Effector memory CD8-positive, alpha-beta T cell (primary cell): Measurements from ENCODE around the gene CCR8.
A peak's percentile ranks its signal among the peaks of the same experiment; 100 is the strongest.
"Not testable (repeated sequence)": the region's sequence is repeated elsewhere in the genome, so short reads cannot be mapped to it uniquely, and the experiment has no call there.

Experiments used
- ATAC-seq: fragments of 150-1000 bp; cut with Tn5 transposase; replicated peaks from 2 replicates; pipeline ENCODE4 v1.10.0; 2021; ENCODE audit warnings: mild to moderate bottlenecking, moderate library complexity
- DNase-seq, 3 experiments: peaks; one replicate each; pipeline ENCODE4 v3.0.0; 2021
- H3K27ac Mint-ChIP-seq, 2 donors: one replicate each; pipeline ENCODE4 v1.8.0; 2022; ENCODE audit warnings: mild to moderate bottlenecking in 2 of 2, mixed read lengths in 2 of 2, moderate library complexity in 2 of 2
- H3K27me3 Mint-ChIP-seq, 2 donors: one replicate each; pipeline ENCODE4 v1.8.0; 2022; ENCODE audit warnings: mixed read lengths in 2 of 2
- H3K36me3 Mint-ChIP-seq: one replicate; pipeline ENCODE4 v1.8.0; 2022; ENCODE audit warnings: mild to moderate bottlenecking, moderate library complexity, mixed read lengths; ENCODE audit not compliant: insufficient read depth
- H3K4me1 Mint-ChIP-seq, 2 donors: one replicate each; pipeline ENCODE4 v1.8.0; 2022; ENCODE audit warnings: low read depth in 2 of 2, mixed read lengths in 2 of 2
- H3K4me3 Mint-ChIP-seq, 2 donors: one replicate each; pipeline ENCODE4 v1.8.0; 2022; ENCODE audit warnings: mild to moderate bottlenecking in 2 of 2, mixed read lengths in 2 of 2, moderate library complexity in 2 of 2
- H3K9me3 Mint-ChIP-seq, 2 donors: one replicate each; pipeline ENCODE4 v1.8.0; 2022; ENCODE audit warnings: mixed read lengths in 2 of 2

Gene CCR8

DNA sequence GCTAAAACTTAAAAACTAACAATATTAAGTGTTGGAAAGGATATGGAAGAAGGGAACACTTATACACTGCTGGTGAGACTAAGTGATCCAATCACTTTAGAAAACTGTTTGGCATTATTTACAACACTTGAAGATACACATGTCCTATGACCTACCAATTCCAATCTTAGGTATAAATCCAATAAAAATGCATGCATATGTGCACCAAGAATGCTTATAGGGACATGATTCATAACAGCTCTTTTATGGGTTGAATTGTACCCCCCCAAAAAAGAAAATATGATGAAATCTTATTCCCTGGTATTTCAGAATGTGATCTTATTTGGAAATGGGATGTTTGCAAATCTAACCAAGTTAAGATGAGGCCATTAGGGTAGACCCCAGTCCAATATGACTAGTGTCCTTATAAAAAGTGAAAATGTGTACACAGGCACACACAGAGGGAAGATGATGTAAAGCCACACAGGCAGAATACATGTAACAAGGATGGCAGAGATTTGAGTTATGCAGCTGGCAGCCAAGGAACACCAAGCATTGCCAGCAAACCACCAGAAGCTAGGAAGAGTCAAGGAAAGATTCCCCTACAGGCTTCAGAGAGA lies 15.3 kb downstream of the CCR8 start:
- H3K9me3 Mint-ChIP-seq = no peaks in the 10 kb centered on the region
- no peak overlapping the region for H3K27ac Mint-ChIP-seq
- H3K4me1 Mint-ChIP-seq = no peaks in the 10 kb centered on the region
- peaks cover 0 to 10% of the 10 kb centered on the region in 2 donors for H3K27me3 Mint-ChIP-seq
- H3K4me3 Mint-ChIP-seq = no peak overlapping the region
- no peaks in the 10 kb centered on the region for H3K36me3 Mint-ChIP-seq
- no peak for ATAC-seq
- no peak for DNase-seq

DNA sequence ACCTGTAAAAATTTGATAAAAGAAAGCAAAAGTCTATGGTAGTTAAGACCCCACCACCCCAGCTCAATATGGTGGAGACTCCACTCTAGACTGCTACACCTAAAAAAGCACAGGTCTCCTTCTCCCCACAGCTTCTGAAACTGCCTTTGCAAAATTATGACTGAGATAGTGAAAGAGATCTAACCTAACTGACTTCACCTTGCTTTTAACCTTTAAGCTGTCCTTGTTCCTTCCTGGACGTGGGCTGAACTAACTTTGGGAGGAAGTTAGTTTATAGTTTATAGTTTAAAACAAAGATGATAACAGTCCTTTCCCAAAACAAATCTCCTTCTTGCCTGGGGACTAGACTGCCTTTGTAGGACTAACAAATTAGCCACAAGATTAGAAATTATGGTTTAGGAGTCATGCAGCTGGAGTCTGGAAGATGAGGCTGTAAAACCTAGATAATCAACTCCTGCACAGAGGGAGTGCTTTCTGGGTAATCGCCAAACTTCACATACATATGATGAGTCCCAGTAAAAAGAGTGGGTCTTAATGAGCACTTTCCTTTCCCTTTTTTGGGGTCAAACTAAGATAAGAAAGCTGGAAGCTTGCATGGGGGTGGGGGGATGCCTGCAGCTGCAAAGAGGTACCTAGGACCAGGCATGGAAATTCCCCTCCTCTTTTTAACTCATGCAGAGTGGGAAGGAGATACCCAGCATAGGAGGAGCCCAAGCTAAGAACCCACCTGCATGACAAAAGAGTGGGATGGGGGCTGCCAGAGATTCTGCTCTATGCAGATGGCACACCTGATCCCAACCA lies 17.5 kb downstream of the CCR8 start:
- Mint-ChIP-seq H3K9me3 (no peaks in the 10 kb centered on the region), H3K27ac (peak overlapping the region in 1 of 2 donors; percentile 10), H3K36me3 (no peaks in the 10 kb centered on the region), H3K4me3 (no peak overlapping the region), H3K4me1 (no peaks in the 10 kb centered on the region), H3K27me3 (no peaks in the 10 kb centered on the region)
- DNase-seq = no peak
- no peak for ATAC-seq

DNA sequence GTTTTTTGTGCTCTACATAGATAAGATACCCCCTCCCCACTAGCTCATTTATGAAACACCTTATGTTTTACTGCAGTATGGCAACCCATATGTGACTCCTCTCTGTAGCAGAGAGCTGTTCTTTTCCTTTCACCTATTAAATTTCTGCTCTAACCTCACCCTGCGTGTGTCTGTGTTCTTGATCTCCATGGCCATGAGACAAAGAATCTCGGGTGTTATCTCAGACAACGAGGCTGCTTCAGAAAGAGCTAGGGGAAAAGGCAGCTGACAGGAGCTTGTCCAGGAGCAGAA lies 18.0 kb downstream of the CCR8 start:
- no peak for DNase-seq
- ATAC-seq = no peak
- H3K4me3 Mint-ChIP-seq = no peak overlapping the region
- H3K9me3 Mint-ChIP-seq = no peaks in the 10 kb centered on the region
- H3K27ac Mint-ChIP-seq = no peak overlapping the region
- H3K4me1 Mint-ChIP-seq = no peaks in the 10 kb centered on the region
- no peaks in the 10 kb centered on the region for H3K36me3 Mint-ChIP-seq
- no peaks in the 10 kb centered on the region for H3K27me3 Mint-ChIP-seq

DNA sequence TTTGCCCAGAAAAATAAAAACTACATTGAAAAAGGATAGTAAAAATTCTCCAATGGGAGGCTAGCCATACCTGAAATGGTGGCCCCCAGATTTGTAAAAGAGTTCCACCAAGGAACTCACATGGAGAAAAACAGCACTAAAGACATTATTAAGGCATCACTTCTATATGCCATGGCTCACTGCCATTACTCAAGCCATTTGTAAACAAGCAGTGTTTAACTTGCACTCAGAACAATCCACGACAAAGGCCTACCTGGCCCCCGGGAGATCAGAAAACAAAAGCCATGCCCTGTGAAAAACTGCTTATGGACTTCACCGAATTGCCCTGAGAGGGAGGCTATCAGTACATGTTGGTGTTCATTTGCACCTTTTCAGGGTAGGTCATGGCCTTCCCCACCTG lies 19.6 kb downstream of the CCR8 start:
- Mint-ChIP-seq H3K4me3 (no peak overlapping the region), H3K4me1 (no peaks in the 10 kb centered on the region), H3K27me3 (no peaks in the 10 kb centered on the region), H3K9me3 (no peaks in the 10 kb centered on the region), H3K27ac (no peak overlapping the region), H3K36me3 (no peaks in the 10 kb centered on the region)
- DNase-seq (no peak), ATAC-seq (no peak)

DNA sequence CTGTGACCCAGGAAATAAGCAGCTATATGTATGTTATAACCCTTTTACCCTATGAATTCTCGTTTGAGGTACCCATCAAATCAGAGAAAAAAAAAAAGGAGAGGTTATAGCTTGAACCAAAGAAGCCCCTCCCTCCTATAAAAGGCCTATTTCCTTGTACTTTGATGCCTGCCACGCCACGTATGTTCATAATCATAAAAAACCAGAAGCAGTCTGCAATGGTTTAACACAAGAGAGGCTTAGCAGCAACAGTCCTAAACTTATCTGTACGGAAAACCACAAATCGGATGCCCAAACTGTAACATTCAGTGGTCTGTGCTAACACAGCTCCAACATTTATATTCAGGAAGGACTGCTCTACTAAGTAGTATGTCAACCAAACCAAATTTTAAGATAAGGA lies 21.2 kb downstream of the CCR8 start:
- DNase-seq (no peak), ATAC-seq (no peak)
- peaks cover 0 to 7% of the 10 kb centered on the region in 2 donors for H3K27me3 Mint-ChIP-seq
- no peaks in the 10 kb centered on the region for H3K36me3 Mint-ChIP-seq
- H3K9me3 Mint-ChIP-seq = no peaks in the 10 kb centered on the region
- H3K4me3 Mint-ChIP-seq = no peak overlapping the region
- H3K27ac Mint-ChIP-seq = no peak overlapping the region
- H3K4me1 Mint-ChIP-seq = no peaks in the 10 kb centered on the region

DNA sequence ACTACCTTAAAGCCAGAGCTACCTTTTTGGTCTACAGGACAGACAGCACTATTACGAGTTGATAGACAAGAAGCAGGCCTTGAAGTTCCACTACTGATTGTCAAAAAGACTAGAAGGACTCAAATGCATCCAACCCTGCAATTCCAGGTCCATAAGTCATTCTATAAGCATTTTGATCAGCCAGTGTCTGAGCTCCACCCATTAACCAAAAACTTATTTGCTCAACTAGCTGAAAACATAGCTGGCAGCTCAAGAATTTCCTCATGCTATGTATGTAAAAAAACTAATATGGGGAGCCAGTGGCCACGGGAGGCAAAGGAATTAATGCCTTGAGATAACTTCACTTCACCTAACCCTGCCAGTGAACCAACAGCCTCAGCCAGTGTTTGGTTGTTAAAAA lies 21.6 kb downstream of the CCR8 start:
- not testable (repeated sequence) for DNase-seq, ATAC-seq, H3K4me1 Mint-ChIP-seq, H3K4me3 Mint-ChIP-seq, H3K27ac Mint-ChIP-seq, H3K27me3 Mint-ChIP-seq, H3K36me3 Mint-ChIP-seq, H3K9me3 Mint-ChIP-seq

DNA sequence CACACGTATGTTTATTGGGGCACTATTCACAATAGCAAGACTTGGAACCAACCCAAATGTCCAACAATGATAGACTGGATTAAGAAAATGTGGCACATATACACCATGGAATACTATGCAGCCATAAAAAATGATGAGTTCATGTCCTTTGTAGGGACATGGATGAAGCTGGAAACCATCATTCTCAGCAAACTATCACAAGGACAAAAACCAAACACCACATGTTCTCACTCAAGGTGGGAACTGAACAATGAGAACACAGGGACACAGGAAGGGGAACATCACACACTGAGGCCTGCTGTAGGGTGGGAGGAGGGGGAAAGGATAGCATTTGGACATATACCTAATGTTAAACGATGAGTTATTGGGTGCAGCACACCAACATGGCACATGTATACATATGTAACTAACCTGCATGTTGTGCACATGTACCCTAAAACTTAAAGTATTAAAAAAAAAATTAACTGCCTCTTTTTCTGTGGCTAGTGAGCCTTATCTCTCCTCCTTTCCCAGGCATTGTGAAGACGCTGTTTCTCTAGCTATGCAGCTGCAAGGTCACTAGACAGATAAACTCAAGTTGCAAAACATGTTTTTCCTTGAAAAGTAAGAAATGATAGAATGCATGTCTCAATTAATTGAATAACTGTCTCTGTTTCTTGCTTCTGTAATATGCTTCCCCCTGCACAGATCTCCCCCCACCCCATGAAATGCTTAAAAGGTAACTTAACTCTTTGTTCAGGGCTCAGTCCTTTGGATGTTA lies 23.8 kb downstream of the CCR8 start:
- peaks cover 8 to 11% of the 10 kb centered on the region in 2 donors for H3K4me1 Mint-ChIP-seq
- H3K27me3 Mint-ChIP-seq, H3K9me3 Mint-ChIP-seq, H3K36me3 Mint-ChIP-seq, H3K4me3 Mint-ChIP-seq, DNase-seq, H3K27ac Mint-ChIP-seq, ATAC-seq: not testable (repeated sequence)

DNA sequence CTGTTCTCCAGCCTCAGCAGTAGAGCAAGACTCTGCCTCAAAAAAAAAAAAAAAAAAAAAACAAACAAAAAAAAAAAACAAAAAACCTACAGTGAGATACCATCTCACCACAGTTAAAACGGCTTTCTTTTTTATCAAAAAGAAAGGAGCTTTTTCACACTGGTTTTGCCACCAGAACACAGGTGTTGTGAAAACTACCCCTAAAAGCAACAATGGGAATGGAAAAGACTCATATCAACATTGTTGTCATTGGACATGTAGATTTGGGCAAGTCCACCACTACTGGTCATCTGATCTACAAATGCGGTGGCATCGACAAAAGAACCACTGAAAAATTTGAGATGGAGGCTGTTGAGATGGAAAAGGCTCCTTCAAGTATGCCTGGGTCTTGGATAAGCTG lies 28.8 kb downstream of the CCR8 start:
- H3K4me1 Mint-ChIP-seq = peaks cover 29 to 43% of the 10 kb centered on the region in 2 donors

DNA sequence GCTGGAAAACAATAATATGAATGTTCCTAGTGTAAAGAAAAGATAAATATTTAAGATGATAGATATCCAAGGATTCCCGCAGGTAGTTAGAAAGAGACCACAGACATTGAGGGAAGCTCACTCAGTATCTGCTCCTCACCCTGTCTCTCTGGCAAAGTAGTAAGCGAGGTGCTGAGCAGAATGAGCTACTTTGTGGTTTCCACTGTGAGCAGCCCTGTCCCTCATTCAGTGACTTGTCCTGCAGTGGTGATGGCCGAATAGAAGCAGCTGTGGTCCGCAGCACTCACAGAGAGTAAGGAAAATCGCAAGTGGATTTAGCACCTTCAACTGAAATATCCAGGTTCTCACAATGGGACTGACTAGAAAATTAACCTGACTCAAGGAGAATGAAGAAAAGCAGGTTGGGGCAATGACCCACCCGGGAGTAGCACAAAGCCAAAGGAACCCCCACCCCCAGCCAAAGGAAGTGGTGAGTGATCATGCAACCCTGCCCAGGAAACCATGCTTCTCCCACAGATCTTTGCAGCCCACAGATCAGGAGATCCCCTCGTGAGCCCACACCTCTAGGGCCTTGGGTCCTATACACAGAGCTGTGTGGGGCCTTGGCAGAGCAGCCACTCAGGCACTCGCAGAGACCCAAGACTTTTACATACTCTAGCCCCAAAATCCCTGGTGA lies 31.9 kb downstream of the CCR8 start:
- H3K9me3 Mint-ChIP-seq = peaks cover 0 to 1% of the 10 kb centered on the region in 2 donors
- no peaks in the 10 kb centered on the region for H3K36me3 Mint-ChIP-seq
- peak overlapping the region; percentile 9 to 61 for H3K4me3 Mint-ChIP-seq
- peak; percentile 95 for ATAC-seq
- DNase-seq = peak in 2 of 3 experiments; percentile 41
- H3K4me1 Mint-ChIP-seq = peaks cover 29 to 43% of the 10 kb centered on the region in 2 donors
- H3K27ac Mint-ChIP-seq = peak overlapping the region; percentile 1 to 90
- peaks cover 0 to 4% of the 10 kb centered on the region in 2 donors for H3K27me3 Mint-ChIP-seq

More for the DNA sequence above, 28.8 kb downstream of the CCR8 start:
- Mint-ChIP-seq H3K27me3 (peaks cover 0 to 7% of the 10 kb centered on the region in 2 donors), H3K27ac (no peak overlapping the region), H3K9me3 (peaks cover 0 to 1% of the 10 kb centered on the region in 2 donors), H3K36me3 (no peaks in the 10 kb centered on the region), H3K4me3 (no peak overlapping the region)
- ATAC-seq = peak; percentile 20
- no peak for DNase-seq

DNA sequence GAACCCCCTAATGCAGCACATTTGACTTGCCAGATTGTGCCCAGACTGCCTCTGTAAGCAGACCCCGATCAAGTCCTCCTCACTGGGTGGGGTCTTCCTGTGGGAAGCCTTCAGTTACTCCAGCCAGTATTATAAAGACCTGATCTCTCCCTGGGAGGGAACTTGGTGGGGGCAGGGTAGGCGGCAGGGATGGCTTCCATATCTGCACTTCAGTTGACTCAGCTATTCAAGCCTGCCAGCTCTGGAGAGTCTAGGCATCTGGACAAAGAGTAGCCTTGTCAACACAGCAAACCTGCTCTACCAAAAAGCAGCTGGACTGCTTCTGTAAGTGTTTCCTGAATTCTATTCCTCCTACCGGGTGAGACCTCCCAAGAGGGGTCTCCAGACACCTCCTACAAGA lies 32.7 kb downstream of the CCR8 start:
- Mint-ChIP-seq H3K9me3 (peaks cover 0 to 1% of the 10 kb centered on the region in 2 donors), H3K36me3 (no peaks in the 10 kb centered on the region), H3K27me3 (peaks cover 0 to 4% of the 10 kb centered on the region in 2 donors), H3K4me1 (peaks cover 29 to 42% of the 10 kb centered on the region in 2 donors), H3K4me3 (peak overlapping the region; percentile 1 to 61), H3K27ac (peak overlapping the region; percentile 1 to 90)
- no peak for ATAC-seq
- no peak for DNase-seq

DNA sequence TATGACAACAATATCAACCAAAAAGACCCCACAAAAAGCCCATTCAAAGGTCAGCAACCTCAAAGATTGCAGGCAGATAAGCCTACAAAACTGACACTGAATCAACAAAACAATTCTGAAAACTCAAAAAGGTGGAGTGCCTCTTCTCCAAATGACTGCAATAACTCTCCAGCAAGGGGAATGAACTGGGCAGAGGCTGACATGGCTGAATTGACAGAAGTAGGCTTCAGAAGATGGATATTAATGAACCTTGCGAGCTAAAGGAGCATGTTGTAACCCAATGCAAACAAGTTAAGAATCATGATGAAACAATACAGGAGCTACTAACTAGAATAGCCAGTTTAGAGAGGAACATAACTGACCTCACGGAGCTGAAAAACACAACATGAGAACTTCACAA lies 33.3 kb downstream of the CCR8 start:
- Mint-ChIP-seq H3K4me1 (peaks cover 23 to 35% of the 10 kb centered on the region in 2 donors), H3K27ac (peak overlapping the region; percentile 1 to 90), H3K4me3 (no peak overlapping the region), H3K9me3 (peaks cover 0 to 1% of the 10 kb centered on the region in 2 donors), H3K36me3 (no peaks in the 10 kb centered on the region), H3K27me3 (peaks cover 0 to 4% of the 10 kb centered on the region in 2 donors)
- DNase-seq (no peak), ATAC-seq (no peak)

DNA sequence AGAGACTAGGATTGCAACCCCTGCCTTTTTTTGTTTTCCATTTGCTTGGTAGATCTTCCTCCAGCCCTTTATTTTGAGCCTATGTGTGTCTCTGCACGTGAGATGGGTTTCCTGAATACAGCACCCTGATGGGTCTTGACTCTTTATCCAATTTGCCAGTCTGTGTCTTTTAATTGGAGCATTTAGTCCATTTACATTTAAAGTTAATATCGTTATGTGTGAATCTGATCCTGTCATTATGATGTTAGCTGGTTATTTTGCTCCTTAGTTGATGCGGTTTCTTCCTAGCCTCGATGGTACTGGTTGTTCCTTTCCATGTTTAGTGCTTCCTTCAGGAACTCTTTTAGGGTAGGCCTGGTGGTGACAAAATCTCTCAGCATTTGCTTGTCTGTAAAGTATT lies 40.9 kb downstream of the CCR8 start:
- H3K9me3 Mint-ChIP-seq, H3K36me3 Mint-ChIP-seq, H3K4me3 Mint-ChIP-seq, H3K27ac Mint-ChIP-seq, DNase-seq, H3K4me1 Mint-ChIP-seq, ATAC-seq: not testable (repeated sequence)
- peaks cover 0 to 28% of the 10 kb centered on the region in 2 donors for H3K27me3 Mint-ChIP-seq

DNA sequence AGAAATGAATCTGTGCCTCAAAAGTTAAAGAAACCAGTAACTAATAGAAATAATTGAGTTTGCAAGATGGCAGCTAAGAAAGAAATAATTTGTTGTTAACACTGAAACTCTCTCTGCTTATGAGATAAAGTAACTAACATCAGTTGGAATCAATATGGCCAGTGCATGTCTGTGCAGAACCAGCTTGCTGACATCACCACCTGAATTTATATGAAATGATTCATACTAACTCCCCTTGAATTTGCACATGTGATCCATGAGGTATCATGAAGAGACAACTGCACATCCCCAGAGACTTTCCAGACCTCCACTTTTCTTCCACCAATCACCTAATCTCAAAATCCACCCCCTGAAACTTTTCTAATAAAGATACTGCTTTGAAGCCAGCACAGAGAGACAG lies 43.3 kb downstream of the CCR8 start:
- DNase-seq = no peak
- no peaks in the 10 kb centered on the region for H3K36me3 Mint-ChIP-seq
- no peak overlapping the region for H3K4me3 Mint-ChIP-seq
- no peak overlapping the region for H3K27ac Mint-ChIP-seq
- H3K4me1 Mint-ChIP-seq = peaks cover 0 to 1% of the 10 kb centered on the region in 2 donors
- peaks cover 0 to 37% of the 10 kb centered on the region in 2 donors for H3K27me3 Mint-ChIP-seq
- ATAC-seq = no peak
- peaks cover 0 to 7% of the 10 kb centered on the region in 2 donors for H3K9me3 Mint-ChIP-seq
